Neural progenitor cell (in vitro differentiated cells): Measurements from ENCODE around the gene PCDHA3. TPM values are rescaled to one million over a fixed set of nuclear protein-coding genes. Genes with fewer than 3 reads are reported as not detected.
"Not testable (repeated sequence)": the region's sequence is repeated elsewhere in the genome, so short reads cannot be mapped to it uniquely, and the experiment has no call there.

Source experiments
- DNase-seq: peaks from one replicate; pipeline ENCODE4 v3.0.0-alpha.2; 2016; ENCODE audit warnings: low spot score
- H2AFZ ChIP-seq: fragments of 200-600 bp; sonication (generic); replicated peaks from 2 replicates; pipeline ENCODE4 v1.6.1; 2016; ENCODE audit warnings: antibody characterized with exemption
- H3F3A ChIP-seq: fragments of 200-600 bp; sonication (generic); 2 replicates; pipeline ENCODE4 v1.6.1; 2016; ENCODE audit warnings: antibody characterized with exemption, low read depth
- H3K27ac ChIP-seq: fragments of 200-600 bp; sonication (generic); 2 replicates; pipeline ENCODE4 v1.5.1; 2016; ENCODE audit warnings: mild to moderate bottlenecking
- H3K27me3 ChIP-seq: fragments of 200-600 bp; sonication (generic); 2 replicates; pipeline ENCODE4 v1.6.1; 2016; ENCODE audit warnings: mild to moderate bottlenecking, moderate library complexity
- H3K36me3 ChIP-seq: fragments of 200-600 bp; sonication (generic); 2 replicates; pipeline ENCODE4 v1.5.1; 2016
- H3K4me1 ChIP-seq: fragments of 200-600 bp; sonication (generic); 2 replicates; pipeline ENCODE4 v1.6.1; 2016; ENCODE audit warnings: mixed run types
- H3K4me2 ChIP-seq: fragments of 200-600 bp; sonication (generic); 2 replicates; pipeline ENCODE4 v1.6.1; 2016
- H3K4me3 ChIP-seq: fragments of 200-600 bp; sonication (generic); 2 replicates; pipeline ENCODE4 v1.5.1; 2016
- H3K79me2 ChIP-seq: fragments of 200-600 bp; sonication (generic); 2 replicates; pipeline ENCODE4 v1.6.1; 2016; ENCODE audit warnings: low read depth
- H3K9ac ChIP-seq: fragments of 200-600 bp; sonication (generic); 2 replicates; pipeline ENCODE4 v1.6.1; 2016
- H3K9me3 ChIP-seq: fragments of 200-600 bp; sonication (generic); 2 replicates; pipeline ENCODE4 v1.5.1; 2016; ENCODE audit warnings: low read depth
- H4K20me1 ChIP-seq: fragments of 200-600 bp; sonication (generic); 2 replicates; pipeline ENCODE4 v1.6.1; 2016; ENCODE audit warnings: low read depth
- H3K27ac Mint-ChIP-seq: 3 replicates; pipeline ENCODE4 v1.8.0; 2021; ENCODE audit warnings: mixed read lengths
- H3K27me3 Mint-ChIP-seq: 2 replicates; pipeline ENCODE4 v1.8.0; 2022; ENCODE audit warnings: low read depth, mild to moderate bottlenecking, inconsistent platforms, moderate library complexity, mixed read lengths; ENCODE audit not compliant: insufficient read depth
- H3K36me3 Mint-ChIP-seq: 3 replicates; pipeline ENCODE4 v1.8.0; 2021; ENCODE audit warnings: mixed read lengths
- H3K4me1 Mint-ChIP-seq: 3 replicates; pipeline ENCODE4 v1.8.0; 2021; ENCODE audit warnings: mixed read lengths
- H3K4me3 Mint-ChIP-seq: 3 replicates; pipeline ENCODE4 v1.8.0; 2021; ENCODE audit warnings: mild to moderate bottlenecking, moderate library complexity, mixed read lengths
- H3K9me3 Mint-ChIP-seq: 3 replicates; pipeline ENCODE4 v1.8.0; 2020; ENCODE audit warnings: mixed read lengths
- EZH2 ChIP-seq: fragments of 200-600 bp; sonication (generic); IDR thresholded peaks from 2 replicates; pipeline ENCODE4 v1.6.1; 2017; ENCODE audit warnings: antibody characterized with exemption, mild to moderate bottlenecking, moderate library complexity
- EZH2phosphoT487 ChIP-seq: fragments of 200-600 bp; sonication (generic); IDR thresholded peaks from 2 replicates; pipeline ENCODE4 v1.6.1; 2017; ENCODE audit warnings: antibody characterized with exemption
- total RNA-seq: library from RNA; depleted of rRNA; stranded (reverse); fragments of >200 nt; gene quantifications from 2 replicates; pipeline ENCODE4 v1.2.3, GENCODE V29; 2015; ENCODE audit warnings: low replicate concordance
- TF ChIP-seq, protein P1 (sequence below): fragments of 200-600 bp; sonication (generic); IDR thresholded peaks from 2 replicates; pipeline ENCODE4 v1.5.1; 2017; ENCODE audit warnings: antibody characterized with exemption, mild to moderate bottlenecking

PCDHA3 gene
- total RNA-seq, 1 donor from 2014 or later: 4.0 TPM

DNA sequence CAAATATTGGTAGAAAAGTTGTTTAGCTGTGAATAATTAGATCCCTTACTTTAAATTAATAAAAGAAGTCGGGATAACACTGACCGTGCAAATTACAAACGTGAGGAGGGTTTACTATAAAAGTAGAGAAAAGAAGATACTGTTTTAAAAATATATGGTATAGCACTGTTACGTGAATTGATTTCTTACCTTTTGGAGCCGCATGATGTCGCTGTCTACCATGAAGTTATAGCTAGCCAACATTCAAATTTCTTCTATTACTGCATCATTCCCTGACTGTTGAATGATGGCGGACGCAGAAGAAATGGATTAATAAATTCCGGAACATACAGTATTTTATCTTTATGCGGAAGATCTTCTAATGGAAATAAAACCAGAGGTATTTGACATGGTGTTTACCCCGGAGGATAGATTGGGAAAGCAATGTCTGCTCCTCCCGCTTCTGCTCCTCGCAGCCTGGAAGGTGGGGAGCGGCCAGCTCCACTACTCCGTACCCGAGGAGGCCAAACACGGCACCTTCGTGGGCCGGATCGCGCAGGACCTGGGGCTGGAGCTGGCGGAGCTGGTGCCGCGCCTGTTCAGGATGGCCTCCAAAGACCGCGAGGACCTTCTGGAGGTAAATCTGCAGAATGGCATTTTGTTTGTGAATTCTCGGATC, 27.0 kb downstream of the PCDHA3 start, which contains the start of gene PCDHA6:
TSS of gene PCDHA6 (plus strand) at position 257 of the 658 bp plus-strand sequence. CDS start at position 389, 132 bp downstream.
- Histone ChIP-seq H3K27me3 (no peaks in the 10 kb centered on the region), H2AFZ (no peak within 1 kb of the TSS), H3K4me3 (no peak within 1 kb of the TSS), H3K9me3 (no peaks in the 10 kb centered on the region), H3F3A (no peaks in the 10 kb centered on the region), H3K27ac (no peak within 1 kb of the TSS), H3K79me2 (no peaks in the 10 kb centered on the region), H4K20me1 (no peaks in the 10 kb centered on the region), H3K4me1 (no peaks in the 10 kb centered on the region), H3K36me3 (peaks cover 6% of the 10 kb centered on the region), H3K4me2 (no peak within 1 kb of the TSS), H3K9ac (no peak within 1 kb of the TSS)
- no peaks in the 10 kb centered on the region for H3K27me3 Mint-ChIP-seq
- H3K4me1 Mint-ChIP-seq: no peaks in the 10 kb centered on the region
- TF ChIP-seq EZH2 (no peak), EZH2phosphoT487 (no peak)
- TF ChIP-seq, protein P1, sequence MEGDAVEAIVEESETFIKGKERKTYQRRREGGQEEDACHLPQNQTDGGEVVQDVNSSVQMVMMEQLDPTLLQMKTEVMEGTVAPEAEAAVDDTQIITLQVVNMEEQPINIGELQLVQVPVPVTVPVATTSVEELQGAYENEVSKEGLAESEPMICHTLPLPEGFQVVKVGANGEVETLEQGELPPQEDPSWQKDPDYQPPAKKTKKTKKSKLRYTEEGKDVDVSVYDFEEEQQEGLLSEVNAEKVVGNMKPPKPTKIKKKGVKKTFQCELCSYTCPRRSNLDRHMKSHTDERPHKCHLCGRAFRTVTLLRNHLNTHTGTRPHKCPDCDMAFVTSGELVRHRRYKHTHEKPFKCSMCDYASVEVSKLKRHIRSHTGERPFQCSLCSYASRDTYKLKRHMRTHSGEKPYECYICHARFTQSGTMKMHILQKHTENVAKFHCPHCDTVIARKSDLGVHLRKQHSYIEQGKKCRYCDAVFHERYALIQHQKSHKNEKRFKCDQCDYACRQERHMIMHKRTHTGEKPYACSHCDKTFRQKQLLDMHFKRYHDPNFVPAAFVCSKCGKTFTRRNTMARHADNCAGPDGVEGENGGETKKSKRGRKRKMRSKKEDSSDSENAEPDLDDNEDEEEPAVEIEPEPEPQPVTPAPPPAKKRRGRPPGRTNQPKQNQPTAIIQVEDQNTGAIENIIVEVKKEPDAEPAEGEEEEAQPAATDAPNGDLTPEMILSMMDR: no peak
- peaks cover 28% of the 10 kb centered on the region for H3K36me3 Mint-ChIP-seq
- H3K4me3 Mint-ChIP-seq: peak within 1 kb of the TSS; percentile 81
- H3K27ac Mint-ChIP-seq: no peak within 1 kb of the TSS
- peaks cover 46% of the 10 kb centered on the region for H3K9me3 Mint-ChIP-seq
- no peak for DNase-seq

DNA sequence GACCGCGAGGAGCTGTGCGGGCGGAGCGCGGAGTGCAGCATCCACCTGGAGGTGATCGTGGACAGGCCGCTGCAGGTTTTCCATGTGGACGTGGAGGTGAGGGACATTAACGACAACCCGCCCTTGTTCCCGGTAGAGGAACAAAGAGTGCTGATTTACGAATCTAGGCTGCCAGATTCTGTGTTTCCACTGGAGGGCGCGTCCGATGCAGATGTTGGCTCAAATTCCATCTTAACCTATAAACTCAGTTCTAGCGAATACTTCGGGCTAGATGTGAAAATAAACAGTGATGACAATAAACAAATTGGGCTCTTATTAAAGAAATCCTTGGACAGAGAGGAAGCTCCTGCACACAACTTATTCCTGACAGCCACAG, 27.5 kb downstream of the PCDHA3 start:
- Mint-ChIP-seq H3K9me3 (peaks cover 48% of the 10 kb centered on the region), H3K4me3 (peak overlapping the region; percentile 81), H3K27ac (no peak overlapping the region), H3K4me1 (no peaks in the 10 kb centered on the region), H3K36me3 (peaks cover 32% of the 10 kb centered on the region), H3K27me3 (no peaks in the 10 kb centered on the region)
- Histone ChIP-seq H3K4me3 (no peak overlapping the region), H3K79me2 (no peaks in the 10 kb centered on the region), H3K36me3 (peaks cover 6% of the 10 kb centered on the region), H3K27me3 (no peaks in the 10 kb centered on the region), H4K20me1 (no peaks in the 10 kb centered on the region), H3F3A (no peaks in the 10 kb centered on the region), H3K4me2 (no peak overlapping the region), H3K9ac (no peak overlapping the region), H3K4me1 (no peaks in the 10 kb centered on the region), H3K9me3 (no peaks in the 10 kb centered on the region), H2AFZ (no peak overlapping the region), H3K27ac (no peak overlapping the region)
- TF ChIP-seq EZH2phosphoT487 (no peak), EZH2 (no peak)
- TF ChIP-seq, protein P1: no peak
- DNase-seq: no peak

DNA sequence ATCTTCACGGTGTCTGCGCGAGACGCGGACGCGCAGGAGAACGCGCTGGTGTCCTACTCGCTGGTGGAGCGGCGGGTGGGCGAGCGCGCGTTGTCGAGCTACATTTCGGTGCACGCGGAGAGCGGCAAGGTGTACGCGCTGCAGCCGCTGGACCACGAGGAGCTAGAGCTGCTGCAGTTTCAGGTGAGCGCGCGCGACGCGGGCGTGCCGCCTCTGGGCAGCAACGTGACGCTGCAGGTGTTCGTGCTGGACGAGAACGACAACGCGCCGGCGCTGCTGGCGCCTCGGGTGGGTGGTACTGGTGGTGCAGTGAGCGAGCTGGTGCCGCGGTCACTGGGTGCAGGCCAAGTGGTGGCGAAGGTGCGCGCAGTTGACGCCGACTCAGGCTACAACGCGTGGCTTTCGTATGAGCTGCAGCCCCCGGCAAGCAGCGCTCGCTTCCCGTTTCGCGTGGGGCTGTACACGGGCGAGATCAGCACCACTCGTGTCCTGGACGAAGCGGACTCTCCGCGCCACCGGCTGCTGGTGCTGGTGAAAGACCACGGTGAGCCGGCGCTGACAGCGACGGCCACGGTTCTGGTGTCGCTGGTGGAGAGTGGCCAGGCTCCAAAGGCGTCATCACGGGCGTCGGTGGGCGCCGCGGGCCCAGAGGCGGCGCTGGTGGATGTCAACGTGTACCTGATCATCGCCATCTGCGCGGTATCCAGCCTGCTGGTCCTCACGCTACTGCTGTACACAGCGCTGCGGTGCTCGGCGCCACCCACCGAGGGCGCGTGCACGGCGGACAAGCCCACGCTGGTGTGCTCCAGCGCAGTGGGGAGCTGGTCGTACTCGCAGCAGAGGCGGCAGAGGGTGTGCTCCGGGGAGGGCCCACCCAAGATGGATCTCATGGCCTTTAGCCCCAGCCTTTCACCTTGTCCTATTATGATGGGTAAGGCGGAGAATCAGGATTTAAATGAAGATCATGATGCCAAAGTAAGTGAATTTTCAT, 28.9 kb downstream of the PCDHA3 start:
- peaks cover 35% of the 10 kb centered on the region for H3K36me3 Mint-ChIP-seq
- not testable (repeated sequence) for H3K4me3 Mint-ChIP-seq

More for the DNA sequence above, 28.9 kb downstream of the PCDHA3 start:
- not testable (repeated sequence) for H3K79me2 ChIP-seq, H3K4me2 ChIP-seq, H3K4me3 ChIP-seq, H3K27ac ChIP-seq, DNase-seq, H4K20me1 ChIP-seq, H3K4me1 Mint-ChIP-seq, H3K27me3 ChIP-seq, H3K27me3 Mint-ChIP-seq, H2AFZ ChIP-seq, H3K27ac Mint-ChIP-seq, H3K4me1 ChIP-seq, H3F3A ChIP-seq, H3K9ac ChIP-seq, H3K9me3 ChIP-seq
- H3K36me3 ChIP-seq: peaks cover 11% of the 10 kb centered on the region
- H3K9me3 Mint-ChIP-seq: peaks cover 54% of the 10 kb centered on the region
